HCT116 (cell line): ENCODE results near the gene WFDC10A. TPM values are rescaled to one million over a fixed set of nuclear protein-coding genes. Genes with fewer than 3 reads are reported as not detected.

Source experiments
- ATAC-seq: fragments of 200-7000 bp; cut with Tn5 transposase; 2 replicates; pipeline ENCODE4 v1.9.1; 2020; ENCODE audit warnings: mild to moderate bottlenecking, moderate library complexity
- BruUV-seq: library from RNA; stranded (reverse); fragments of 400-500 nt; replicated peaks from 2 replicates; lab custom pipeline; 2021; lab: Mats Ljungman, UMichigan
- CTCF ChIA-PET: fragments of 300-600 bp; sonication (Branson Sonifier 250); formaldehyde crosslinking; loops from one replicate; lab custom pipeline; 2021; ENCODE audit warnings: antibody characterized with exemption; lab: Charles Lee
- POLR2A ChIA-PET: fragments of 300-600, 350-600 bp; sonication (Branson Sonifier 250); formaldehyde crosslinking; loops from one replicate; lab custom pipeline; 2021; ENCODE audit warnings: antibody characterized with exemption; lab: Charles Lee
- RAD21 ChIA-PET, 2 experiments: fragments of 300-600 bp; sonication (Branson Sonifier 250); formaldehyde crosslinking; loops; one replicate each; lab custom pipeline; 2023; ENCODE audit warnings: low total read pairs in 2 of 2; ENCODE audit not compliant: uncharacterized antibody in 2 of 2, unreplicated experiment in 2 of 2, low non-redundant PET in 1 of 2; lab: Charles Lee
- DNase-seq: peaks from one replicate; pipeline ENCODE4 v3.0.0-alpha.2; 2010; ENCODE audit warnings: low read depth, low spot score
- H2AFZ ChIP-seq: fragments of 200-600 bp; shearing (Covaris generic), sonication (generic); 2 replicates; pipeline ENCODE4 v1.6.1; 2017; ENCODE audit warnings: low read depth, mixed run types, mixed read lengths, antibody characterized with exemption, low read length; ENCODE audit not compliant: poor library complexity, severe bottlenecking
- H3K27ac ChIP-seq: 2 replicates; pipeline ENCODE4 v1.5.1; 2012; ENCODE audit warnings: low read depth, low read length
- H3K27me3 ChIP-seq: fragments of 200-600 bp; sonication (generic); 2 replicates; pipeline ENCODE4 v1.6.1; 2016; ENCODE audit warnings: mixed run types, low read length, mixed read lengths; ENCODE audit not compliant: insufficient read depth
- H3K36me3 ChIP-seq, 2 experiments: fragments of 200-500 bp in 1 of 2; fragments of 200-600 bp in 1 of 2; sonication (Bioruptor generic) in 1 of 2; sonication (generic) in 1 of 2; 2 replicates each; pipeline versions ENCODE4 v1.5.1 to v1.6.1; 2014 to 2016; ENCODE audit warnings: low read length in 2 of 2, inconsistent platforms in 1 of 2, mixed read lengths in 1 of 2, mixed run types in 1 of 2; ENCODE audit not compliant: insufficient read depth in 2 of 2, control insufficient read depth in 1 of 2
- H3K4me1 ChIP-seq, 2 experiments: fragments of 200-600 bp in 1 of 2; sonication (generic) in 1 of 2; 2 replicates each; pipeline versions ENCODE4 v1.5.1 to v1.6.1; 2012 to 2017; ENCODE audit warnings: low read length in 2 of 2, inconsistent platforms in 1 of 2, mild to moderate bottlenecking in 1 of 2, mixed read lengths in 1 of 2, mixed run types in 1 of 2, moderate library complexity in 1 of 2; ENCODE audit not compliant: insufficient read depth in 2 of 2, control insufficient read depth in 1 of 2
- H3K4me2 ChIP-seq: fragments of 200-600 bp; sonication (generic); 2 replicates; pipeline ENCODE4 v1.6.1; 2017; ENCODE audit warnings: mixed run types, low read length, mixed read lengths
- H3K4me3 ChIP-seq, 2 experiments: fragments of 200-600 bp in 1 of 2; sonication (generic) in 1 of 2; replicated peaks in 1 of 2; 2 replicates each; pipeline ENCODE4 v1.5.1; 2011 to 2016; ENCODE audit warnings: low read length in 2 of 2, control low read depth in 1 of 2, low read depth in 1 of 2, mild to moderate bottlenecking in 1 of 2, mixed read lengths in 1 of 2, mixed run types in 1 of 2
- H3K79me2 ChIP-seq: fragments of 200-600 bp; sonication (generic); 2 replicates; pipeline ENCODE4 v1.6.1; 2017; ENCODE audit warnings: mild to moderate bottlenecking, mixed run types, low read length, moderate library complexity, mixed read lengths; ENCODE audit not compliant: insufficient read depth
- H3K9ac ChIP-seq: fragments of 200-600 bp; sonication (generic); 2 replicates; pipeline ENCODE4 v1.6.1; 2016; ENCODE audit warnings: low read length, mixed read lengths
- H3K9me2 ChIP-seq: fragments of 200-600 bp; sonication (generic), shearing (Covaris generic); 2 replicates; pipeline ENCODE4 v1.6.1; 2017; ENCODE audit warnings: mixed run types, mild to moderate bottlenecking, moderate library complexity; ENCODE audit not compliant: insufficient read depth
- H3K9me3 ChIP-seq, 2 experiments: fragments of 200-500 bp in 1 of 2; fragments of 200-600 bp in 1 of 2; sonication (Bioruptor generic) in 1 of 2; sonication (generic) in 1 of 2; 2 replicates each; pipeline ENCODE4 v1.6.1; 2014 to 2017; ENCODE audit warnings: low read length in 2 of 2, mixed read lengths in 2 of 2, inconsistent platforms in 1 of 2, low read depth in 1 of 2, mild to moderate bottlenecking in 1 of 2, mixed run types in 1 of 2, moderate library complexity in 1 of 2; ENCODE audit not compliant: control insufficient read depth in 1 of 2, insufficient read depth in 1 of 2
- H4K20me1 ChIP-seq: fragments of 200-600 bp; sonication (generic), shearing (Covaris generic); 2 replicates; pipeline ENCODE4 v1.6.1; 2017; ENCODE audit warnings: mixed run types, mild to moderate bottlenecking, moderate library complexity; ENCODE audit not compliant: insufficient read depth
- ELF1 ChIP-seq: IDR thresholded peaks from 2 replicates; pipeline ENCODE4 v1.6.1; 2012; ENCODE audit warnings: low read depth, borderline replicate concordance
- POLR2AphosphoS5 ChIP-seq: IDR thresholded peaks from 2 replicates; pipeline ENCODE4 v1.6.1; 2011; ENCODE audit warnings: mild to moderate bottlenecking, low read depth, low read length, moderate library complexity
- RAD21 ChIP-seq: IDR thresholded peaks from 2 replicates; pipeline ENCODE4 v1.6.1; 2012; ENCODE audit warnings: low read depth, mild to moderate bottlenecking
- REST ChIP-seq: IDR thresholded peaks from 2 replicates; pipeline ENCODE4 v1.6.1; 2012; ENCODE audit warnings: low read depth
- SIN3A ChIP-seq: IDR thresholded peaks from 2 replicates; pipeline ENCODE4 v1.6.1; 2012; ENCODE audit warnings: low read depth
- SRF ChIP-seq: IDR thresholded peaks from 2 replicates; pipeline ENCODE4 v1.6.1; 2012; ENCODE audit warnings: low read depth
- TCF7L2 ChIP-seq: IDR thresholded peaks from 2 replicates; pipeline ENCODE4 v1.7.0; 2011; ENCODE audit warnings: borderline replicate concordance, inconsistent platforms; ENCODE audit not compliant: insufficient read depth, insufficient read length; ENCODE audit errors: extremely low read depth
- YY1 ChIP-seq: IDR thresholded peaks from 2 replicates; pipeline ENCODE4 v1.6.1; 2011; ENCODE audit warnings: low read length, low read depth, moderate library complexity, mild to moderate bottlenecking; ENCODE audit not compliant: insufficient replicate concordance; ENCODE audit errors: extremely low read depth
- ZNF274 ChIP-seq: fragments of 200-500 bp; sonication (Bioruptor generic); IDR thresholded peaks from 2 replicates; pipeline ENCODE4 v1.6.1; 2014; ENCODE audit warnings: mild to moderate bottlenecking, low read depth, low read length, inconsistent platforms
- intact Hi-C: fragments of 100-400 bp; cut with micrococcal nuclease; formaldehyde crosslinking; loops from 2 replicates; pipeline ENCODE4 v1.10.0; 2022
- total RNA-seq: library from RNA; stranded (reverse); gene quantifications from one replicate; pipeline ENCODE4 v1.2.1, GENCODE V29; 2021; ENCODE audit not compliant: unreplicated experiment
- TF ChIP-seq, protein P1 (sequence below): IDR thresholded peaks from 2 replicates; pipeline ENCODE4 v1.6.1; 2011; ENCODE audit warnings: mild to moderate bottlenecking, low read length, moderate library complexity; ENCODE audit not compliant: insufficient replicate concordance; ENCODE audit errors: extremely low read depth
- TF ChIP-seq, protein P2 (sequence below): IDR thresholded peaks from 2 replicates; pipeline ENCODE4 v1.6.1; 2012

Gene WFDC10A
- total RNA-seq, 1 experiment from 2014 or later, result 0.47 TPM

DNA sequence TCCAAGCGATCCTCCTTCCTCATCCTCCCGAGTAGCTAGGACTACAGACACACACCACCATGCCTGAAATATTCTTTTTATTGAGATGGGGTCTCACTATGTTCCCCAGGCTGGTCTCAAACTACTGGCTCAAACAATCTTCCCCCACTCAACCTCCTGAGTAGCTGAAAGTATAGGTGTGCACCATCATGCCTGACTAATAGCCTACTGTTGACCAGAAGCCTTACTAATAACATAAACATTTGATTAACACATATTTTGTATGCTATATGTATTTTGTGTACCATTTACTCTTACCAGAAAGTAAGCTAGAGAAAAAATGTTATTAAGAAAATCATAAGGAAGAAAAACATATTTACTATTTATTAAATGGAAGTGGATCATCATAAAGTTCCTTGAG, 11.9 kb upstream of the WFDC10A start:
- Histone ChIP-seq H3K27me3 (no peaks in the 10 kb centered on the region), H3K27ac (no peak overlapping the region), H4K20me1 (no peaks in the 10 kb centered on the region), H3K4me3 (no peak overlapping the region), H3K4me2 (no peak overlapping the region), H3K4me1 (no peaks in the 10 kb centered on the region), H3K79me2 (no peaks in the 10 kb centered on the region), H2AFZ (no peak overlapping the region), H3K9ac (no peak overlapping the region), H3K9me3 (no peaks in the 10 kb centered on the region), H3K36me3 (no peaks in the 10 kb centered on the region), H3K9me2 (no peaks in the 10 kb centered on the region)
- intact Hi-C loops, result no loop called here
- TF ChIP-seq SRF, result no peak
- TF ChIP-seq, protein P1, sequence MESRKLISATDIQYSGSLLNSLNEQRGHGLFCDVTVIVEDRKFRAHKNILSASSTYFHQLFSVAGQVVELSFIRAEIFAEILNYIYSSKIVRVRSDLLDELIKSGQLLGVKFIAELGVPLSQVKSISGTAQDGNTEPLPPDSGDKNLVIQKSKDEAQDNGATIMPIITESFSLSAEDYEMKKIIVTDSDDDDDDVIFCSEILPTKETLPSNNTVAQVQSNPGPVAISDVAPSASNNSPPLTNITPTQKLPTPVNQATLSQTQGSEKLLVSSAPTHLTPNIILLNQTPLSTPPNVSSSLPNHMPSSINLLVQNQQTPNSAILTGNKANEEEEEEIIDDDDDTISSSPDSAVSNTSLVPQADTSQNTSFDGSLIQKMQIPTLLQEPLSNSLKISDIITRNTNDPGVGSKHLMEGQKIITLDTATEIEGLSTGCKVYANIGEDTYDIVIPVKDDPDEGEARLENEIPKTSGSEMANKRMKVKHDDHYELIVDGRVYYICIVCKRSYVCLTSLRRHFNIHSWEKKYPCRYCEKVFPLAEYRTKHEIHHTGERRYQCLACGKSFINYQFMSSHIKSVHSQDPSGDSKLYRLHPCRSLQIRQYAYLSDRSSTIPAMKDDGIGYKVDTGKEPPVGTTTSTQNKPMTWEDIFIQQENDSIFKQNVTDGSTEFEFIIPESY, result no peak
- TF ChIP-seq TCF7L2, result no peak
- TF ChIP-seq SIN3A, result no peak
- no peak for TF ChIP-seq YY1
- TF ChIP-seq RAD21, result no peak
- TF ChIP-seq POLR2AphosphoS5, result no peak
- no peak for TF ChIP-seq ZNF274
- TF ChIP-seq REST, result no peak
- TF ChIP-seq, protein P2, sequence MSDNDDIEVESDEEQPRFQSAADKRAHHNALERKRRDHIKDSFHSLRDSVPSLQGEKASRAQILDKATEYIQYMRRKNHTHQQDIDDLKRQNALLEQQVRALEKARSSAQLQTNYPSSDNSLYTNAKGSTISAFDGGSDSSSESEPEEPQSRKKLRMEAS, result no peak
- no peak for TF ChIP-seq ELF1
- DNase-seq (no peak), ATAC-seq (no peak)
- CTCF ChIA-PET, result interaction anchor here (1.0 kb wide), 1 partner anchor 12 kb away, joined by 4 read pairs; the partner anchor contains the start of gene WFDC10A
- no TSS peak for BruUV-seq
- RAD21 ChIA-PET, result no interaction called here
- POLR2A ChIA-PET, result no interaction called here
